K562 (cell line): ENCODE data around the gene GPR22. TPM values are rescaled to one million over a fixed set of nuclear protein-coding genes. Genes with fewer than 3 reads are reported as not detected.

Source experiments
- ATAC-seq: fragments of 200-7000 bp; cut with Tn5 transposase; 3 replicates; pipeline ENCODE4 v1.9.1; 2020; ENCODE audit warnings: moderate library complexity
- BruUV-seq: library from RNA; stranded (reverse); fragments of 400-500 nt; replicated peaks from 2 replicates; lab custom pipeline; 2021; lab: Mats Ljungman, UMichigan
- CTCF ChIA-PET: fragments of 300-600 bp; formaldehyde crosslinking; extraction: SDS; loops from one replicate; lab custom pipeline; 2021; ENCODE audit warnings: low intra/inter-chr PET ratio; lab: Yijun Ruan, JAX
- POLR2A ChIA-PET: fragments of 300-600, 350-650 bp; sonication (Branson Sonifier 250); formaldehyde crosslinking; extraction: SDS; loops from one replicate; lab custom pipeline; 2021; ENCODE audit warnings: antibody characterized with exemption, inconsistent platforms; lab: Yijun Ruan, JAX
- DNase-seq, 4 experiments: peaks; one replicate each; pipeline versions ENCODE4 v3.0.0 to v3.0.0-alpha.2; 2011 to 2018; ENCODE audit warnings: low spot score in 3 of 4, mixed read lengths in 3 of 4; ENCODE audit errors: extremely low read depth in 1 of 4
- FAIRE-seq: peaks from 2 replicates; lab custom pipeline; 2011; peaks lifted over from hg19 to GRCh38; lab: Jason Lieb, UNC
- H2AFZ ChIP-seq: 2 replicates; pipeline ENCODE4 v1.6.0; 2011; ENCODE audit warnings: low read depth, low read length, control low read depth, inconsistent platforms
- H3K27ac ChIP-seq: fragments of 200-600 bp; 3 replicates; pipeline ENCODE4 v1.8.0; 2011; ENCODE audit warnings: low read depth, mild to moderate bottlenecking, control low read depth, inconsistent platforms, low read length, moderate library complexity, mixed read lengths; ENCODE audit errors: extremely low read depth
- H3K27me3 ChIP-seq, 2 experiments: fragments of 300-600 bp in 1 of 2; 2 replicates in 1 of 2; 3 replicates in 1 of 2; pipeline versions ENCODE4 v1.6.0 to v1.8.0; 2011; ENCODE audit warnings: inconsistent platforms in 2 of 2, low read length in 2 of 2, mild to moderate bottlenecking in 1 of 2, mixed read lengths in 1 of 2, moderate library complexity in 1 of 2; ENCODE audit not compliant: control insufficient read depth in 2 of 2, insufficient read depth in 2 of 2
- H3K36me3 ChIP-seq: fragments of 300-600 bp; 3 replicates; pipeline ENCODE4 v1.8.0; 2011; ENCODE audit warnings: mild to moderate bottlenecking, low read length, inconsistent platforms; ENCODE audit not compliant: control insufficient read depth, insufficient read depth
- H3K4me1 ChIP-seq, 2 experiments: fragments of 200-600 bp in 1 of 2; replicated peaks in 1 of 2; 2 replicates in 1 of 2; 3 replicates in 1 of 2; pipeline versions ENCODE4 v1.5.1 to v1.8.0; 2011; ENCODE audit warnings: inconsistent platforms in 2 of 2, low read length in 2 of 2, mild to moderate bottlenecking in 1 of 2, mixed read lengths in 1 of 2, moderate library complexity in 1 of 2; ENCODE audit not compliant: control insufficient read depth in 2 of 2, insufficient read depth in 2 of 2
- H3K4me2 ChIP-seq: 2 replicates; pipeline ENCODE4 v1.6.1; 2011; ENCODE audit warnings: low read length, control low read depth, inconsistent platforms, mixed read lengths; ENCODE audit not compliant: insufficient read depth
- H3K4me3 ChIP-seq: fragments of 200-600 bp; sonication (generic), shearing (Covaris generic); 2 replicates; pipeline ENCODE4 v1.5.1; 2016; ENCODE audit warnings: control low read depth, inconsistent platforms
- H3K79me2 ChIP-seq: fragments of 200-600 bp; 3 replicates; pipeline ENCODE4 v1.8.0; 2011; ENCODE audit warnings: low read length, inconsistent platforms; ENCODE audit not compliant: control insufficient read depth, insufficient read depth
- H3K9ac ChIP-seq, 2 experiments: 2 replicates each; pipeline versions ENCODE4 v1.6.0 to v1.6.1; 2011; ENCODE audit warnings: low read depth in 2 of 2, low read length in 2 of 2, control low read depth in 1 of 2, inconsistent platforms in 1 of 2, mild to moderate bottlenecking in 1 of 2, mixed read lengths in 1 of 2; ENCODE audit not compliant: insufficient read depth in 1 of 2
- H3K9me1 ChIP-seq: one replicate; pipeline ENCODE4 v1.6.0; 2011; ENCODE audit warnings: inconsistent platforms, mild to moderate bottlenecking, low read length, moderate library complexity; ENCODE audit not compliant: control insufficient read depth, insufficient read depth
- H3K9me3 ChIP-seq: replicated peaks from 2 replicates; pipeline ENCODE4 v1.5.1; 2011; ENCODE audit warnings: low read depth, low read length, inconsistent platforms; ENCODE audit not compliant: control insufficient read depth, insufficient read depth
- H4K20me1 ChIP-seq: replicated peaks from 2 replicates; pipeline ENCODE4 v1.6.1; 2011; ENCODE audit warnings: low read length, inconsistent platforms, mixed read lengths; ENCODE audit not compliant: control insufficient read depth, insufficient read depth
- FOXJ2 ChIP-seq: fragments of 200-800 bp; sonication (Bioruptor generic); IDR thresholded peaks from 2 replicates; pipeline ENCODE4 v1.6.1; 2016; ENCODE audit warnings: missing genetic modification characterization, missing compliant biosample characterization
- FOXJ3 ChIP-seq: sonication (generic); formaldehyde crosslinking; IDR thresholded peaks from 2 replicates; pipeline ENCODE4 v1.4.0; 2020; ENCODE audit warnings: mild to moderate bottlenecking, missing genetic modification reagents
- HNRNPUL1 ChIP-seq: fragments of 200-400 bp; formaldehyde crosslinking; IDR thresholded peaks from 2 replicates; pipeline ENCODE4 v1.6.1; 2017; ENCODE audit warnings: low read length
- MTA3 ChIP-seq: fragments of 450-650 bp; formaldehyde crosslinking; IDR thresholded peaks from 2 replicates; pipeline ENCODE4 v1.6.1; 2017; ENCODE audit warnings: mild to moderate bottlenecking, borderline replicate concordance
- PTTG1 ChIP-seq: fragments of 450-650 bp; IDR thresholded peaks from 2 replicates; pipeline ENCODE4 v1.6.1; 2016; ENCODE audit warnings: low read depth, mild to moderate bottlenecking, missing genetic modification characterization, missing compliant biosample characterization
- RFX5 ChIP-seq: IDR thresholded peaks from 2 replicates; pipeline ENCODE4 v1.6.1; 2011; ENCODE audit warnings: low read depth, mild to moderate bottlenecking, improper control_type of control experiment, low read length
- SLC30A9 ChIP-seq: fragments of 250-450 bp; sonication (Bioruptor Pico); IDR thresholded peaks from 2 replicates; pipeline ENCODE4 v1.8.0; 2022; ENCODE audit warnings: mild to moderate bottlenecking, moderate library complexity
- STAT5B ChIP-seq: fragments of 250-450 bp; sonication (Bioruptor Pico); IDR thresholded peaks from 2 replicates; pipeline ENCODE4 v1.8.0; 2021; ENCODE audit warnings: mild to moderate bottlenecking, inconsistent platforms
- THRAP3 ChIP-seq: fragments of 450-650 bp; IDR thresholded peaks from 2 replicates; pipeline ENCODE4 v1.6.1; 2016; ENCODE audit warnings: mild to moderate bottlenecking, inconsistent platforms, borderline replicate concordance
- TSC22D4 ChIP-seq: fragments of 450-650 bp; IDR thresholded peaks from 2 replicates; pipeline ENCODE4 v1.6.1; 2016; ENCODE audit warnings: missing genetic modification characterization, missing biosample characterization, control low read depth
- ZKSCAN8 ChIP-seq: fragments of 200-800 bp; sonication (Bioruptor generic); IDR thresholded peaks from 2 replicates; pipeline ENCODE4 v1.6.1; 2016; ENCODE audit warnings: missing genetic modification characterization, missing compliant biosample characterization
- ZNF518B ChIP-seq: fragments of 250-450 bp; sonication (Bioruptor Pico); IDR thresholded peaks from 2 replicates; pipeline ENCODE4 v1.5.0; 2021; ENCODE audit warnings: mild to moderate bottlenecking, moderate library complexity
- ZNF57 ChIP-seq: fragments of 450-650 bp; formaldehyde crosslinking; IDR thresholded peaks from 2 replicates; pipeline ENCODE4 v1.4.0; 2020; ENCODE audit warnings: mild to moderate bottlenecking, moderate library complexity
- WGBS: fragments of 100-300 bp; shearing (Covaris generic); methylation state at CpG from one replicate; pipeline ENCODE4 v1.1.6; 2016; ENCODE audit warnings: low coverage, mixed read lengths; ENCODE audit not compliant: insufficient coverage; ENCODE audit errors: missing lambda C conversion rate; 5-methylcytosine and 5-hydroxymethylcytosine counted together
- in situ Hi-C: fragments of 300-500 bp; cut with MboI; formaldehyde crosslinking; loops from 4 replicates; pipeline ENCODE4 v1.15.0; 2018; ENCODE audit warnings: inconsistent platforms, mixed read lengths
- intact Hi-C: fragments of 100-400 bp; cut with micrococcal nuclease; formaldehyde crosslinking; loops from 2 replicates; pipeline ENCODE4 v1.14.2; 2022
- polyA plus RNA-seq, 8 experiments: library from polyadenylated mRNA; depleted of rRNA in 4 of 8; stranded (reverse) in 5 of 8; unstranded in 3 of 8; fragments of >200 nt; fragmentation: Nextera tagmentation in 2 of 8; fragmentation: Illumina TruSeq in 1 of 8; extraction: Ambion mirVana in 2 of 8; extraction: Trizol in 1 of 8; gene quantifications; 2 replicates each; pipeline versions ENCODE4 v1.2.1 to v1.2.3, GENCODE V29; 2011 to 2014; ENCODE audit warnings: inconsistent platforms in 1 of 8, missing spikeins in 1 of 8
- total RNA-seq, 7 experiments: library from RNA; depleted of rRNA in 6 of 7; stranded (reverse); fragments of >200 nt in 6 of 7; fragmentation: Illumina TruSeq in 2 of 7; extraction: Trizol in 2 of 7; gene quantifications; 2 replicates each; pipeline versions ENCODE4 v1.2.1 to v1.2.3, GENCODE V29; 2011 to 2021; ENCODE audit warnings: low replicate concordance in 1 of 7

GPR22 gene
- total and polyA plus RNA-seq, 9 of the 15 experiments (the other 6 are each of a cell fraction or from before 2014, with no cell fraction given) = 0.07 to 0.20 TPM; not detected in 7

GRCh38 chr7:107486041-107486440, 16.2 kb downstream of the GPR22 start:
- POLR2A ChIA-PET = no interaction called here
- Histone ChIP-seq H3K36me3 (no peaks in the 10 kb centered on the region), H4K20me1 (no peaks in the 10 kb centered on the region), H3K4me2 (no peak overlapping the region), H3K9me3 (no peaks in the 10 kb centered on the region), H3K79me2 (no peaks in the 10 kb centered on the region), H2AFZ (no peak overlapping the region), H3K9ac (no peak overlapping the region), H3K9me1 (no peaks in the 10 kb centered on the region), H3K4me1 (peaks cover 0 to 1% of the 10 kb centered on the region in 2 experiments; a peak in 2 of 5 replicates), H3K27me3 (no peaks in the 10 kb centered on the region), H3K4me3 (no peak overlapping the region), H3K27ac (no peak overlapping the region)
- 68% methylated on average over 3 of the region's 3 CpGs for WGBS
- intact Hi-C loops (no loop called here), in situ Hi-C loops (no loop called here)
- ATAC-seq (no peak), DNase-seq (no peak), FAIRE-seq (no peak)
- BruUV-seq = no TSS peak
- CTCF ChIA-PET = no interaction called here
- TF ChIP-seq ZKSCAN8 (CRISPR knock-in tag) (no peak), FOXJ2 (tag) (no peak), ZNF518B (no peak), HNRNPUL1 (no peak), PTTG1 (tag) (no peak), SLC30A9 (no peak), STAT5B (CRISPR knock-in tag) (no peak), MTA3 (no peak), RFX5 (no peak), TSC22D4 (tag) (no peak), ZNF57 (CRISPR knock-in tag) (no peak), THRAP3 (no peak), FOXJ3 (CRISPR knock-in tag) (no peak)
